Transverse colon (tissue), 3 donors: ENCODE results near the gene PLCH1.

ENCODE experiments used
- POLR2A ChIP-seq: fragments of 450-650 bp; IDR thresholded peaks from one replicate; pipeline ENCODE4 v1.6.1; 2016; ENCODE audit warnings: antibody characterized with exemption, mild to moderate bottlenecking, moderate library complexity
- TF ChIP-seq, protein P1 (sequence below), 5 experiments: fragments of 200-600 bp in 3 of 5; fragments of 450-650 bp in 2 of 5; sonication (generic) in 3 of 5; IDR thresholded peaks; 1 replicate in 2 of 5; 2 replicates in 3 of 5; pipeline ENCODE4 v1.5.1; 2016 to 2017; ENCODE audit warnings: antibody characterized with exemption in 5 of 5, inconsistent platforms in 3 of 5, mild to moderate bottlenecking in 2 of 5, moderate library complexity in 1 of 5

GRCh38 chr3:155443815-155444214 lies 301.1 kb downstream of the PLCH1 start:
- TF ChIP-seq, protein P1, sequence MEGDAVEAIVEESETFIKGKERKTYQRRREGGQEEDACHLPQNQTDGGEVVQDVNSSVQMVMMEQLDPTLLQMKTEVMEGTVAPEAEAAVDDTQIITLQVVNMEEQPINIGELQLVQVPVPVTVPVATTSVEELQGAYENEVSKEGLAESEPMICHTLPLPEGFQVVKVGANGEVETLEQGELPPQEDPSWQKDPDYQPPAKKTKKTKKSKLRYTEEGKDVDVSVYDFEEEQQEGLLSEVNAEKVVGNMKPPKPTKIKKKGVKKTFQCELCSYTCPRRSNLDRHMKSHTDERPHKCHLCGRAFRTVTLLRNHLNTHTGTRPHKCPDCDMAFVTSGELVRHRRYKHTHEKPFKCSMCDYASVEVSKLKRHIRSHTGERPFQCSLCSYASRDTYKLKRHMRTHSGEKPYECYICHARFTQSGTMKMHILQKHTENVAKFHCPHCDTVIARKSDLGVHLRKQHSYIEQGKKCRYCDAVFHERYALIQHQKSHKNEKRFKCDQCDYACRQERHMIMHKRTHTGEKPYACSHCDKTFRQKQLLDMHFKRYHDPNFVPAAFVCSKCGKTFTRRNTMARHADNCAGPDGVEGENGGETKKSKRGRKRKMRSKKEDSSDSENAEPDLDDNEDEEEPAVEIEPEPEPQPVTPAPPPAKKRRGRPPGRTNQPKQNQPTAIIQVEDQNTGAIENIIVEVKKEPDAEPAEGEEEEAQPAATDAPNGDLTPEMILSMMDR (IDR thresholded peaks at IDR 0.05) = no peak
- no peak for TF ChIP-seq POLR2A
